ENCODE data around the gene SLC12A8.

GRCh38 chr3:125221831-125222230 is 9.3 kb upstream of the SLC12A8 start:
- TF ChIP-seq, protein P1, sequence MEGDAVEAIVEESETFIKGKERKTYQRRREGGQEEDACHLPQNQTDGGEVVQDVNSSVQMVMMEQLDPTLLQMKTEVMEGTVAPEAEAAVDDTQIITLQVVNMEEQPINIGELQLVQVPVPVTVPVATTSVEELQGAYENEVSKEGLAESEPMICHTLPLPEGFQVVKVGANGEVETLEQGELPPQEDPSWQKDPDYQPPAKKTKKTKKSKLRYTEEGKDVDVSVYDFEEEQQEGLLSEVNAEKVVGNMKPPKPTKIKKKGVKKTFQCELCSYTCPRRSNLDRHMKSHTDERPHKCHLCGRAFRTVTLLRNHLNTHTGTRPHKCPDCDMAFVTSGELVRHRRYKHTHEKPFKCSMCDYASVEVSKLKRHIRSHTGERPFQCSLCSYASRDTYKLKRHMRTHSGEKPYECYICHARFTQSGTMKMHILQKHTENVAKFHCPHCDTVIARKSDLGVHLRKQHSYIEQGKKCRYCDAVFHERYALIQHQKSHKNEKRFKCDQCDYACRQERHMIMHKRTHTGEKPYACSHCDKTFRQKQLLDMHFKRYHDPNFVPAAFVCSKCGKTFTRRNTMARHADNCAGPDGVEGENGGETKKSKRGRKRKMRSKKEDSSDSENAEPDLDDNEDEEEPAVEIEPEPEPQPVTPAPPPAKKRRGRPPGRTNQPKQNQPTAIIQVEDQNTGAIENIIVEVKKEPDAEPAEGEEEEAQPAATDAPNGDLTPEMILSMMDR (conservative IDR thresholded peaks at IDR 0.05), result no peak
- no peak for TF ChIP-seq EZH2 (IDR thresholded peaks at IDR 0.05; ENCODE audit: low read depth)

Data from PC-9 (cell line).